GM18520 (cell line): ENCODE results near the gene KY.
"Not testable (repeated sequence)": the region's sequence is repeated elsewhere in the genome, so short reads cannot be mapped to it uniquely, and the experiment has no call there.

Experiments
- ATAC-seq: cut with Tn5 transposase; IDR thresholded peaks from one replicate; pipeline ENCODE4 v1.9.1; 2021; ENCODE audit not compliant: unreplicated experiment

The KY gene

DNA sequence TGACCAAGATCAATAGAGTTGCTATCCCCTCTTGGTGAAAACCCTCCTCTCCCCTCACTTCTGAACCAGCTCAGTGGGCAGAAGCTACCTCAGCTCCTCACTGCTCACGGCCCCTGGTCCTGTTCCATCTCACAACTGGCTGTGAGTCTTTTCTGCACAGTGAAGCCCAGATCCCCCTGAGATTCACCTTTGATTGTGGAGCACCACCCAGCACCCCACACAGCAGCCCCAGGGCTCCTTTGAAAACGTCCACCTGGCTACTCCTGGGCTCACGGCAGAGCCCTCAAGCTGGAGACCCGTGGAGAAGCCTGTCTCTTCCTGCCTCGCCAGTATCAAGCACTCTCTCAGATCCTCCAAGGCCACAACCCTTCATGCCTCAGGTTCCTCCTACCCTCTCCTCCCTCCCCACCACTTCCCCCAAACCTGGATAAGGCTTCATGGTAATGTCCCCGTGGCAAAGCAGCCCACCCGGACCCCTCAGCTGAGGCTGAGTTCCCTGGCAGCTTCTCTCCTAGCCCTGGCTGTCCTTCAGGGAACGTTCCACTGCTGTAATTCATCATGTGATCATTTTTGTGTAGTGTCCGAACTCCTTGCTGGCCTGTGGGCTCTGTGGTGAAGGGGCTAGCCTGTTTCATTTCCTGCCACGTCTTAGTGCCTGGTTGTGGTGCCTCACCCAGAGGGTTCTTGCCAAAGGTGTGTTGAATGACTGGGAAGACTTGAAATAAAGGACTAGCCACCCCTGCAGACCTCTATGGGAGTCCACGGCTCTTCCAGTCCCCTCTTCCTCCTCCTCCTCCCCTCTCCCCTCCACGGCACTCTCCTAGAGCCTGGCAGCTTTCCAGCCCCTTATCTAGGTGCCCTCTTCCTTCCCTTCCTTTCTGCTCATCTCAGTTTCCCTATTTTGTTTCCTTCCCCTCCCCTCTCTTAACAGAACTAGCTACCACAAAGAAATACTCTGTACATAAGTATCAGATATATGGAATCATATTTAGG is 44.5 kb downstream of the KY start:
- no peak for ATAC-seq

DNA sequence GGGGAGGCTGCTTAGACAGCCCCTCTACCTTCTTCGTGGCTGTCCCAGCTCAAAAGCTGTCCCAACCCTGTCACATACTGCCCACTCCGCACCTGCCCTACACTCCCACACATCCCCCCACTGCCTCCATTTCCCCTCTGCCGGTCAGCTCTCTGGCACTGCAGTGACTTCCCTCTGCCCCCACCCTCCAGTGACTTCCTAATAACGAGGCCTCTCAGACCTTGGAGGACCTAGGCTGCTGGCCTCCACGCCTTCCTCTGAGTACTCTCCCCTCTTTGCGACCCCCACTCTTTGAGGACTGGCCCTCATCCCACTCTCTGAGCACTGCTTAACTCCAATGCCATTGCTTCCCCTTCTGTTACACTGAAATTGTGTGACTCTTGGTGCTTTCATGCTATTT is 45.3 kb downstream of the KY start:
- ATAC-seq, result no peak

DNA sequence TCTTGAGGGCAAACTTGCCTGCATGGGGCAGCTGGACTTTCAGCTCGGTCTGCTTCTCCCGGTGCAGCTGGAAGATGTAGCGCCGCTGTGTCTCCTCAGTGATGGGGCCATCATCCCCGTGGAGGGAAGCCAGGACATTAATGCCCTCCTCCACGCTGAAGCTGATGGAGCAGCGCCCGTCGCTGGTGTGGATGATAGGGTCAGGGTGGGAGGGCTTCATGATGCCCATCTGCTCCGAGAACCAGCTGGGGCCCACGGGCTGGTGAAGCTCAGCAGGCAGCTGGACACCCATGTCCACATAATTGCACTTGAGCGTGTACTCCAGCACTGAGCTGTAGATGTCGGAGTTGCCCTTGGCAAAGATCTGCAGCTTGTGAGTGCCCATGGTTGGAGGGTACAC is 46.9 kb downstream of the KY start:
- no peak for ATAC-seq

DNA sequence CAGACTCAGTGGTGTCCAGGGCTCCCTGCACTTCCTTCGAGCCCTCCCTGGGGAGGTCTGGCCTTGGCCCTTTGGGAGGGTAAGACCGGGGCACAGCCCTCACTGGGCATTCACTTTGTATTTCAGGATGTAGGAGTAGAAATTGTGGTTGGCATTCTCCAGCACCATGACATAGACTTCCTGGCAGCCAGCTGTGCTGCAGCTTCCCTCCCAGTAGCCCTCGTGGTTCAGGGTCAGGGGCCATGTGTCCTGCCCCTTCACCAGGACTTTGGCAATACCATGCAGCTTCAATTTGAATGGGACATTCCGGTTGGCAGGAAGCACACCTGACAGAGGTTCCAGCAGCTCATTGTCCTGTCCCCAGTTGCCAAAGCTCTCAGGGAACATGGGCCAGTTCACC is 47.3 kb downstream of the KY start:
- no peak for ATAC-seq

DNA sequence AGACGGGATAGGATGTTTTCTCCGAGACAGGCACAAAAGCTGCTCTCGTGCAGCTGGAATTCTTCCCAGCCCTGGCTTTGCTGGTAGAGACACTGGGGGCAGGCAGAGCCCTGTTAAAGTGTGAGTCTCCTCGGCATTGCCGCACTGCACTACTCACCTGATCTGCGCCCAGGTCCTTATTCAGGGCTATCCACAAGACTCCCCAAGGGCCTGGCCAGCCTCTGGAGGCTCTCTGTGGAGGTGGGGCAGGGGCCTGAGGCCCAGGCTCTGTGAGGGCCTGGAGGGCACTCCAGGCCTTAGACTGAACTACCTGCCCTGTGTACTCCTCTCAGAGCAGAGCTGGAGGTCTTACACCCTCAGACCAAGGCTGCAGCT is 48.4 kb downstream of the KY start:
- ATAC-seq, result no peak

DNA sequence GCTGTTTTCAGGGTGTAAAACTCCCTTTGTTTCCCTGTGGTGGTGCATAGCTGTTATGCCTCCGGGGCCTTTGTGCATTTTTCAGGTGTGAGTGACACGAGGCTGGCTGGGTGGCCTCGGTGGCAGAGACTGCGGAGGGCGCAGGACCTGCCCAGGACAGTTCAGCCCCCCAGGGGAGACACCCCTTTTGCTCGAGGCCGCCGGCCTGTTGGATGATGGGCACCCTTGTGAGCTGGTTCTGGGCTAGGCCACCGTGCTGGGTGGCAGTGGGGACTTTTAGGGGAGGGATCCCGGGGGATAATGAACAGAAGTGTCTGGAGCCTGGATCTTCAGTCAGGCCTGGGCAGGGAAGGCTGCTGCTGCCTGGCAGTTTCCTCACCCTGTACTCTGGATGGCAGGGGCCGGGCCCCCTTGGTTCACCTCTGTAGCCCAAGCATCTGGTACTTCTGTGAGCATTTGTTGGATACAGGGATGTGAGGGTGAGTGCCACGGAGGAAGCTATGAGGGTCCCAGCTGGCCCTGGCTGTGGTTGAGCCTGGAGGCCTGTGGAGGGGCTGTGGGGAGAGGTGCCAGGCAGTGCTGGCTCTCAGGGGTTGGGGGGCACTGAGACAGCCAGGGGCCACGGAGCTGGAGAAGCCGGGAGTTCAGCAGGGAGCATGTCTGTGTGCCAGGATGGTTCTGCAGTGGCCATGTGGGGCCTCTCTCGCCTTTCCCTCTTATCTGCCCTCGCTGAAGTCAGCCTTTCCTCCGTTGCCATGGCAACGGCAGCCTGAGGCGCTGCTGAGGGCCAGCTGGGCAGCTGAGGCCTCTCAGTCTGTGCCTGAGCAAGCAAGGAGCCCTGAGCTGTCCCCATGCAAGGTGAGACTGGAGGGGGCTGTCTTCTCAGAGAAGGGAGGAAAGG is 49.0 kb downstream of the KY start:
- no peak for ATAC-seq

DNA sequence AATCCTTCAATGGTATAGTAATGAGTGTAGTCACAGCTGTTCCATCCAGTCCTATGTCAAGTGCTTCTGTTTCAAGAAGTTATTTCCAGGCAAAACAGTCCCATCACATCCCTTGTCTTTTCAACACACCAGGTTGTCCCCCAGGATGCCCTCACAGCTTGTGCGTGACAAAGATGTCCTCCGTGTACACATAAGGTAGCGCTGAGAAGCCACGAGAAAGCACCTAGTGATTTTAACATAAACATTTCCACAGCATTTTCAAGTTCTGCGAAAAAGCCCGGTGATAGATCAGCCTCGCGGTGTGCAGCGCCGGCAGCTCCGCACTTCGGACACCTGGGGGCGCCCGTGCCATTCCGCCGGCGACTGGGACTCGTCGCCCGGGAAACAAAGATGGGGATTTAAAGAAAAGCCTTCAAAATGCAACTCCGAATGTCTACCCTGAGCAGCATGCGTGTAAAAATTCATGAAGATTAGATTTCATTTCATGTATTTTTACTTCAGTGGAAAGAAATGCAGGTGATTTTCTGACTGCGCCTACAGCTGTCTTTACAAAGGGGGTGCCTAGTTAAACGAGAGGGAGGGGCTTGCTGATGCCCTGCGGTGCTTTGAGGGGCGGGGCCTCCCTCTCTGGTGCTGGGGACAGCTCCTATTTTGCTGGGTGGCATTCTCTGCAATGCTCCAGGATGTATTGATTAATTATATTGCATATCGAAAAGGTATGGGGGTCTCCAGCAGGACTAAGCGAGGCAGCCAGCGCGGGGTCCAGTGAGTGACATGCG is 49.9 kb downstream of the KY start:
- ATAC-seq, result no peak

DNA sequence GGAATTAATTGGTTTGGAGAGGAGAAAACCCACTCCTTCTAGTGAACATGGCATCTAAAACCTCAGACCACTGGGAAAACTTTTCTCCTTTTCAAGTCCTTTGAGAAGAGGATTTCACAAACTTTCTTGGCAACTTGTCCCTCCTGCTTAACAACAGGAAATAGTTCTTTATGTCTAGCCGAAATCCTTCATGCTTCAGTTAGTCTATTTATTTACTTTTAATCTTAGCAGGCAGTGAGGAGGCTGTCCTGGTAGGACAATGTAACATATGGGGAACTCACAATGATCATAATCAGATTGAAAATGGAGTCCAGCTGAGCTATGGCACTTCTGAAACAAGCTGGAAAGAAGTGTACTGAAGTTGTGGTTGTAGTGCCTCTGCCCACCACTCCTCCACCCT is 50.6 kb downstream of the KY start:
- no peak for ATAC-seq

DNA sequence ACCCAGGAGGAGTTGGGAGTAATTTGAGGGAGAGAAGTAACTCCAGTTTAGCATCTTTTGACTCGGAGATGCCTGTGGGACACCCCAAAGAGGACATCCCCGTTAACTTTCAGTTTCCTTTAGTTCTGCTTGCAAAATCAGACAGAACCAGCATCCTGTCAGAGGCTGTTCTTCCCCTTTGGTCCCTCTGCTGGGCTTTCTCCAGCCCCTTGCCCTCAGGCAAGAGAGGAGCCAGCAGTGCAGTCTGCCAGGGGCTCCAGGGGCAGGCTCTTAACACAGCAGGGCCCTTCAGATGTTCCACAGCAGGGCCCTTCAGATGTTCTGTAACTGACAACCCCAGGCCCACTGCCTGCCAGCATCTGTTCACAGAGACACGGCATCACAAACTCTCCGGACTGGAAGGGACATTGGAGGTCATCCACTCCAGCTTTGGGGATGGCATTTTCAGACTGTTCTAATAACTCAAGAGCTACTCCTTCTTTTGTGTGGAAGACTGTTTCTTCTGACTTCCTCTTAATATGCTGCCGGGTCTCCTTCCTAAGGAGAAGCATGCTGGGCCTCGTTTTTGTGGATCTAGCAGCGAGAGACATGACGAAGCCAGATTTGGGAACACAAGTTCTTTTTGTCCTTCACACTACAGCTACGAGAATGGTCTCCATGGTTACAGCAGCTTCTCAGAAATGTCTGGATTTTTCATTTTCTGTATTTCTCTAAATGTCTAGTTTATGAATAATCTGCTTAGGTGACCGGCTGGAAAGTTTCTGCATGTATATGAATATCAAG is 51.9 kb downstream of the KY start:
- no peak for ATAC-seq

DNA sequence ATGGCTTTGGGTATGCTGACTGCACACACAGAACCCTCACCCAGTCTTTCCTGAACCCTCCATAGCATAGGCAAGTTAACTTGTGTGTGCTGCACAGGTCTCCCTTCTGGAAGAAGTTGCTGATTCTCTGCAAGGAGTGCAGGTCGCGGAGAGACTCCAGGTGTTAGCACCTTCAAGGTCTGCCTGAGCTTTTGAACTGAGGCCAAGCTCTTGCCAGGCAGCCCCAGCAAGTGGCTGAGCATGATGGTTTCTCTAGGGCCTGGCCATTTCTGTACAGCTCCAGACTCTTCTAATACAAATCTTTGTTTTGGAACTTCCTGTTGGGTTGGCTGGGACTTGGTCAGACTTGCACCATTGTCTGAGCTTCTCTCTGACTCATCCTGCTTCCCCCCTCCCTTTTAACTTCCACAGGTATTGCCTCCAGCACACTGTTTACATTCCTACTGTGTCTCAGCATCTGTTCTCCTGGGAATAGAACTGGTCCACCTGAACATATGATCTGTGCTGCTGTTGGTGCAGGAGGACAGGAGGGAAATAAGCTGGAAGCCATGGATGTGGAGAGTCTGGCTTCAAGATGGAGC is 53.3 kb downstream of the KY start:
- ATAC-seq, result no peak

DNA sequence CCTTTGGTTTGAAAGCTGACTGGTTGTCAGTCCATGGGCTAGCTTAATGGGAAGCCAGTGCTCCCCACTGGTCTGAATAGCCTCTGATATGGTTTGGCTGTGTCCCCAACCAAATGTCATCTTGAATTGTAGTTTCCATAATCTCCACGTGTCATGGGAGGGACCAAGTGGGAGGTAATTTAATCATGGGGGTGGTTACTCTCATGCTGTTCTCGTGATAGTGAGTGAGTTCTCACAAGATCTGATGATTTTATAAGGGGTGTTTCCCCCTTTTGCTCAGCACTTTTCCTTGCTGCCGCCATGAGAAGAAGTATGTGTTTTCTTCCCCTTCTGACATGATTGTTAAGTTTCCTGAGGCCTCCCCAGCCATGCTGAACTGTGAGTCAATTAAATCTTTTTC is 55.8 kb downstream of the KY start:
- not testable (repeated sequence) for ATAC-seq

DNA sequence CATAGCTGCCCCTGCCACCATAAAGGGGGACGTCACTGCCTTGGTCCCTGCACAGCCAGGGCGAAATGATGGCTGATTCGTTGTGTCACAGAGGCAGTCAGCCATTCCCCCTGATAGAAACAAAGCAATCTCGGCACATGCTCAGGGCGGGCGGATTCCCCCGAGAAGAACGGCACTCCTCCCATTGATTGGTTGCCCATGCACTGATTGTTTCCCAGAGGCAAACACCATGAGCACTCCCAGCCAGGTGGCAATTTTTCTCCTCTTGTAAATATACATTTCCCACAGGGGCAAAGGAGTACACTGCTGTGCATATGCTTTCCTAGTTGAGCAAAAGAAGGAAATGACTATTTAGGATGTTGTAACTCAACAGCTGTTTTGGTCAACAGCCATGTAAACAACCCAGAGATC is 56.5 kb downstream of the KY start:
- ATAC-seq, result no peak

DNA sequence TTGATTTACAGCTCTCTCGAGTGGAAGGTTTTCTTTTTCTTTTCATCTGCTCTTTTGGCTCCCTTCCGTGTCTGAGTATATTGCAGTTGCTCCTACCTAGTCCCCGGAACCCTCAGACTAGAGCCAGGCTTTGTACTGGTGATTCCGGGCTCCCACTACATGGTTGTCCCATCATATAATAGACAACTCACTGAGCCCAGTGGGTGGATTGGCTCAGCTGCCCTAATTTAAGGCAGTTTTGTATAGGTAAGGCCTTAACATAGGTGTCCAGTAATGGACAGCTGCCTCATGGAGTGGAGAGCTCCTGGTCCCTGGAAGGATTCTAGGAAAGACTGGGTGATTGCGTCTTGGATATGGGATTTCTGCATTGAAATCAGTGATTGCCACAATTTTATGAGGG is 58.0 kb downstream of the KY start:
- no peak for ATAC-seq

DNA sequence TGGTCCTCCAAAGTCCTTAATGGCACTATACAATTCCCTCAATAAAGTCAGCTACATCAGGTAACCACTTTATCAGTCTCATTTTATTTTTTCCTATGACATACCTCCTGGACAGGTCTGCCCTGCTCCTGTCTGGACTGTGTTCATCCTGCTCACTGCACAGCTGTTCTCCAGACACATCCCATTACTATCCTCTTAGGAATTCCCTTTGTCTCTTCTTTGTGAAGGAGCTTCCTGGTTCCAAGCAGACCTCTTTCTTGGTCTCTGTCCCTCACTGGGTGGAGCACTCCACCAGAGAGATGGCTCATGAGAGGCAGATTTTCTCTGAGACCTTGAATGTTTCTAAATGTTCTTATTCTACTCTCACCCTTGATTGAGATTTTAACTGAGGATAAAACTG is 60.1 kb downstream of the KY start:
- ATAC-seq, result no peak

DNA sequence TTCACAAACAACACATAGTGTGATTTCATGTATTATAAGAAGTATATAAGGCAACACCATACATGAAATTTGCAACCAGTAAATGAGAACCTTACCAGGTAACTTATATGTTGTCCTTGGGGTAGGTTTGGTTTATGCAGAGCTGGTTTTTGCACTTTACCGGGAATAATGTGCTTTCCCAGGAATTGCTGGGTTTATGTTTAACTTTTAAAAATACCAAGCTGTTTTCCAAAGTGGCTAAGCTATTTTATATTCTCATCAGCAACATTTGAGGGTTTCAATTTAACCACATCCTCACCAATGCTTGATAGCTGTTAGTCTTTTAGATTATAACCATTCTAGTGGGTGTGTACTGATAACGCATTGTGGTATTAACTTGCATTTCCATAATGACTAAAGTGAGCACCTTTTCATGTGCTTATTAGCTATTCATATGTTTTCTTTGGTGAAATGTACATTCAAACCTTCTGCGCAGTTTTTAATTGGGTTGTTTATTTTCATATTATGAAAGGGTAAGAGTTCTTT is 71.6 kb downstream of the KY start:
- ATAC-seq, result no peak

DNA sequence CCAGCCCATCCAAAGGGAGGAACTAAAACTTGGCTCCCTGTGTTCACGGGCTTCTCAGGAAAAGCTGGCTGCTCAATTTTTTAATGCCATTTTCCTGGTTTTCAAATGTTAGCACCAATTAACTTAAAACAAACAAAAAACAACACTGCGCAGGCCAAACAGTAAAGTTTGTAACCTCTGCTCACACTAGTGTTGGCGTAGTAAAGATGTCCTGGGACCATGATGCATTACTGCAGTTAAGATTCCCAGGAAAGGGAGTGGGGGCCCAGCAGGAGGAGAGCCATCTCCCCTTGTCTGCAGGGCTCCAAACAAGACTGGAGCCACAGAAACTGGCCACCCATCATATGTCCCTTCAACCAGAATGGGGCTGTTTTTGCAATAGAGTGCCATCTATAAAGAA is 74.0 kb downstream of the KY start:
- no peak for ATAC-seq

DNA sequence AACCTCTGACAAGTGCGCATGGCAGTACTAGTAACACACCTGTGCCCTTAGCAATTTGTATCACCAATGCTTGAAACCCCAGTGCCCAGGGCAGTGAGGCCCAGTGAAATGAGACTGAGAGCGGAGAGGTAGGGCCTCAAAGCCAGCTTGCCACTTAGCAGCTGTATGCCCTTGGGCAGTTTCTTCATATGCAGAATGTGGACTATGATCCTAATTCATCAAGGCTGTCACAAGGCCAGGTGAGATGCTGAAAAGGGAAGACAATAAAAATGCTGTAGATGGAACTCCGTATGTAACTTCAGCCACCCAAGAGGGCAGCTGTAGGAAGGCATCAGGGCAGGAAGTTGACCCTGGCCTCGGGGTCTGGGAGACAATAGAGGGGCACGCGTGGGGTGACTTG is 74.4 kb downstream of the KY start:
- ATAC-seq, result no peak

DNA sequence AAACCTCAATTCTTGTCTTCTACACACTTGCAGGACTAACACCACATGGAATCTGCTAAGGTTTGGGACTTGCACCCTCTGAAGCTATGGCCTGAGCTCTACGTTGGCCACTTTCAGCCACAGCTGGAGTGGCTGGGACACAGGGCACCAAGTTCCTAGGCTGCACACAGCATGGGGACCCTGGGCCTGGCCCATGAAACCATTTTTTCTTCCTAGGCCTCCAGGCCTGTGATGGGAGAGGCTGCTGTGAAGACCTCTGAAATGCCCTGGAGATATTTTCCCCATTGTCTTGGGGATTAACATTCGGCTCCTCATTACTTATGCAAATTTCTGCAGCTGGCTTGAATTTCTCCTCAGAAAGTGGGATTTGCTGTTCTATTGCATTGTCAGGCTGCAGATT is 80.9 kb downstream of the KY start:
- not testable (repeated sequence) for ATAC-seq

DNA sequence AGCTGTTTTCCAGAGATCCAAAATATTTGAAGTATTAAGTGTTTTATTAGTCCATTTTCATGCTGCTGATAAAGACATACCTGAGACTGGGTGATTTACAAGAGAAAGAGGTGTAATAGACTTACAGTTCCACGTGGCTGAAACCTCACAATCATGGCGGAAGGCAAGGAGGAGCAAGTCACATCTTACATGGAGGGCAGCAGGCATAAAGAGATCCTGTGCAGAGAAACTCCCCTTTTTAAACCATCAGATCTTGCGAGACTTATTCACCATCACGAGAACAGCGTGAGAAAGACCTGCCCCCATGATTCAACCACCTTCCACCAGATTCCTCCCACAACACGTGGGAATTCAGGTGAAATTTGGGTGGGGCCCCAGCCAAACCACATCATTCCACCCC is 82.0 kb downstream of the KY start:
- ATAC-seq, result no peak

DNA sequence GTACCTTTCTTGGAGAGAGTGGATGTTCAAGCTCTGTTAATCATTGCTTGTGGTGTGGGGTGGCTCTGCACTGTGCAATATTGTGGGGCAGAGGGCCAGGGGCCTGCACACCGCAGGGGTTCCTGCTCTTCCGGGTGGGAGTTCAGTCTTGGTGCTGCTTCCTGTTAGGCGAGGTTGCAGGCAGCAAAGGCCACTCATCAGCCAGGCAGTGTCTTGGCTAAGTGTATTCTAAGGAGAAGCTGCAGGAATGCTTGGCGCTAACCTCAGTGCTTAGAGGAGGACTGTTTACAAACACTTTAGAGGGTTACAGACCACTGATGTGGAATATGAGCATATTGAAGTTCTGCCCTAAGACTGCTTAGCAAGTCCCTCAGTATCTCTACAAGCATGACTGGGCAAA is 83.2 kb downstream of the KY start:
- ATAC-seq, result no peak
